ENCODE measurements around the gene CENPO. TPM values are rescaled to one million over a fixed set of nuclear protein-coding genes. Genes with fewer than 3 reads are reported as not detected.

CENPO gene
- total and polyA plus RNA-seq, 8 donors, result 0.69 to 2.8 (median 2.0) TPM

GRCh38 chr2:24762518-24762917 is 30.7 kb upstream of the CENPO start:
- no peaks in the 10 kb centered on the region for H3K27me3 ChIP-seq
- H3K4me3 ChIP-seq, result no peak overlapping the region
- FAIRE-seq (no peak), DNase-seq (no peak), ATAC-seq (no peak)
- 44 to 54% methylated on average over 2 of the region's 2 CpGs for WGBS, 2 donors
- no peaks in the 10 kb centered on the region for H3K9me3 ChIP-seq
- peaks cover 0 to 46% (median 17%) of the 10 kb centered on the region in 3 donors for H3K36me3 ChIP-seq
- intact Hi-C loops (cut with DNase I), result no loop called here
- no peaks in the 10 kb centered on the region for H3K4me1 ChIP-seq
- H3K27ac ChIP-seq, result no peak overlapping the region
- TF ChIP-seq CTCF (IDR thresholded peaks at IDR 0.05), result no peak

- Histone ChIP-seq H3K4me3 (no peak overlapping the region), H3K27me3 (no peaks in the 10 kb centered on the region), H3K36me3 (peaks cover 0 to 43% (median 13%) of the 10 kb centered on the region in 3 donors), H3K4me1 (no peaks in the 10 kb centered on the region), H3K9me3 (no peaks in the 10 kb centered on the region), H3K27ac (no peak overlapping the region)
- intact Hi-C loops (cut with DNase I), result no loop called here
- ATAC-seq (no peak), DNase-seq (no peak), FAIRE-seq (no peak)
- no peak for TF ChIP-seq CTCF (IDR thresholded peaks at IDR 0.05)
- WGBS, 2 donors, result 96 to 99% methylated on average over 4 of the region's 4 CpGs
These were observed 29.4 kb upstream of the CENPO start for GRCh38 chr2:24763843-24764242.

GRCh38 chr2:24766609-24767008 is 26.6 kb upstream of the CENPO start:
- no peak for TF ChIP-seq CTCF (IDR thresholded peaks at IDR 0.05)
- H3K4me3 ChIP-seq, result no peak overlapping the region
- no peak for FAIRE-seq
- H3K4me1 ChIP-seq, result no peaks in the 10 kb centered on the region
- no peaks in the 10 kb centered on the region for H3K9me3 ChIP-seq
- H3K27ac ChIP-seq, result no peak overlapping the region
- 92 to 93% methylated on average over 6 of the region's 6 CpGs for WGBS, 2 donors
- ATAC-seq, result no peak
- H3K36me3 ChIP-seq, result peaks cover 0 to 32% (median 10%) of the 10 kb centered on the region in 3 donors
- no peaks in the 10 kb centered on the region for H3K27me3 ChIP-seq
- intact Hi-C loops (cut with DNase I), result no loop called here
- no peak for DNase-seq

GRCh38 chr2:24768013-24768412 is 25.2 kb upstream of the CENPO start:
- H3K9me3 ChIP-seq, result no peaks in the 10 kb centered on the region
- H3K4me3 ChIP-seq, result no peak overlapping the region
- peaks cover 0 to 20% (median 3%) of the 10 kb centered on the region in 3 donors for H3K36me3 ChIP-seq
- 89 to 90% methylated on average over 5 of the region's 5 CpGs for WGBS, 2 donors
- H3K27ac ChIP-seq, result no peak overlapping the region
- no peaks in the 10 kb centered on the region for H3K4me1 ChIP-seq
- intact Hi-C loops (cut with DNase I), result no loop called here
- no peak for FAIRE-seq
- no peak for ATAC-seq
- no peaks in the 10 kb centered on the region for H3K27me3 ChIP-seq
- DNase-seq, result no peak
- no peak for TF ChIP-seq CTCF (IDR thresholded peaks at IDR 0.05)

- H3K36me3 ChIP-seq, result peaks cover 0 to 18% (median 3%) of the 10 kb centered on the region in 3 donors
- no peaks in the 10 kb centered on the region for H3K27me3 ChIP-seq
- no peak for TF ChIP-seq CTCF (IDR thresholded peaks at IDR 0.05)
- 83 to 85% methylated on average over 7 of the region's 7 CpGs for WGBS, 2 donors
- DNase-seq (no peak), ATAC-seq (no peak), FAIRE-seq (no peak)
- H3K4me3 ChIP-seq, result no peak overlapping the region
- intact Hi-C loops (cut with DNase I), result no loop called here
- no peaks in the 10 kb centered on the region for H3K9me3 ChIP-seq
- no peak overlapping the region for H3K27ac ChIP-seq
- no peaks in the 10 kb centered on the region for H3K4me1 ChIP-seq
These were observed 24.6 kb upstream of the CENPO start for GRCh38 chr2:24768601-24769000.

Data from pancreas (tissue), 10 donors.